Measurements from ENCODE around the gene MEIS1.

MEIS1 gene

DNA sequence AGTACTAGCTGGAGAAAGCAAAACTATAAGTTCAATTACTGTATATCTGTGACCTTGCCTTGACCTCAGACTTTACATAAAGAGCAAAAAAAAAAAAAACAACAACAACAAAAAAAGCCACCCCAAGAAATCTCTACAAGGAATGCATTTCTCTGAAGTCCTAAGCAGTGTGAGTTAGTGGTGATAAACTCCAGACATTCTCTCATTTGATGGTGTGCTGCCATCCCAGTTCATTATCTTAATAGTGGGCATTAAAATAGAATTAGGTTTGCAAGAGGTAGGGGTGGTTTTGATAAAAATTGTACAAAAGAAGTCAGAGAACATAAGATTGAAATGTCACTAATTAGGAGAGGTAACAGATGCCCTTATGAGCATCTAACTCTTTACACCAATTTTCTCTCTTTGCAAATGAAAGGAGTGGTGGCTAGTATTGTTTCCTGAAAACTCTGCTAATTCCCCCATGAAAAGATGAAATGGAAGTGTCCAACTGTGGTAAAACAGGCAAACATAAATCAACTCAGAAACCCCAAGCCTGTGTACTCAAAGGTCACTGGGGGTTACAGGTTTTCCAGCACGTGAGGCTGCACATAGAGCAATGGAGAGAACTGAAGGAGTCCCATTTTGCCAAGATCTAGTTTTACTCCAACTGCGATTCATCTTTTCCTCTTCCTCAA lies 131.9 kb downstream of the MEIS1 start:
- peak; percentile 20 for DNase-seq (ENCODE audit: low read depth, low spot score)

DNA sequence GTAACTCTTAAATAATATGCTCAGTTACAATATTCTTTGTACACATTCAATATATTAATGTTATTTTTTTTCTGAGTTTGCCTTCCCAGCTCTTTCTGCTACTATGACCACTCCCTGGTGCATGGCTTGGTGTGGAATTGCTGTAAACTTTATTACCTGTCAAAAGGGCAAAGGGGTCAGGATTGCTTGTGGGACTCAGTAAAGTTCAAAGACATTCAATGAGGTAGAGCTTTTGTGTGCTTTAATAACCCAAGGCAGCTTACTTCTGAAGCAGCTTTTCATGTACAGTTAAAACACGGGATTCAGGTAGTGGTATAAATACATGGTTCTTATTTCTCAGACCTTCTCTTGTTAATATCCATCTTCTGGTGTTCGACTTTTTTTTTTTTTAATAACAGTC lies 132.8 kb downstream of the MEIS1 start:
- no peak for DNase-seq (ENCODE audit: low read depth, low spot score)

GRCh38 chr2:66568650-66569300 lies 133.8 kb downstream of the MEIS1 start:
- DNase-seq (ENCODE audit: low read depth, low spot score), result no peak

GRCh38 chr2:66569321-66569851 lies 134.5 kb downstream of the MEIS1 start:
- peak; percentile 44 for DNase-seq (ENCODE audit: low read depth, low spot score)

GRCh38 chr2:66569974-66570373 lies 135.0 kb downstream of the MEIS1 start:
- DNase-seq (ENCODE audit: low read depth, low spot score), result no peak

DNA sequence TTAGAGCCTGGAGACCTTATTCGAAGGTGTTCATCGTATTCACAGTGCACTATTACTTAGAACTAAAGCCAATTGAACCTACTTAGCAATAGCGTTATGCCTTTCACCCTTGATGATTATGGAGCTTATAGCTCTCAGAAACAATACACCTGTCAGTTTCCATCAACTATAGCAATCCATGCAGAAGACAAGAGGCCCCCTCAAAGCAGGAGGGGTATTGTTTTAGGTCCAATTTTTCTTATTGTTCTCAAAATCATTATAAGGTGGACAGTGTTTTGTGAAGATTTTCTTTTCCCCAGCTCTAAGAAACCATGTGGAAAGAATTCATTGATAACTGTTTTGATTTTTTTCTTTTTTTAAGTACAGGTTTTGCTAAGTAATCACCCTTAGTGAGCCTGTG lies 135.5 kb downstream of the MEIS1 start:
- DNase-seq (ENCODE audit: low read depth, low spot score), result no peak

DNA sequence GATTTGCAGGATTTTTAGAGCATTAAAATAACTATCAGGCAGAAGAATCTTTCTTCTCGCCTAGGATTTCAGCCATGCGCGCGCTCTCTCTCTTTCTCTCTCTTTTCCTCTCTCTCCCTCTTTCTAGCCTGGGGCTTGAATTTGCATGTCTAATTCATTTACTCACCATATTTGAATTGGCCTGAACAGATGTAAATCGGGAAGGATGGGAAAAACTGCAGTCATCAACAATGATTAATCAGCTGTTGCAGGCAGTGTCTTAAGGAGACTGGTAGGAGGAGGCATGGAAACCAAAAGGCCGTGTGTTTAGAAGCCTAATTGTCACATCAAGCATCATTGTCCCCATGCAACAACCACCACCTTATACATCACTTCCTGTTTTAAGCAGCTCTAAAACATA lies 137.0 kb downstream of the MEIS1 start:
- no peak for DNase-seq (ENCODE audit: low read depth, low spot score)

DNA sequence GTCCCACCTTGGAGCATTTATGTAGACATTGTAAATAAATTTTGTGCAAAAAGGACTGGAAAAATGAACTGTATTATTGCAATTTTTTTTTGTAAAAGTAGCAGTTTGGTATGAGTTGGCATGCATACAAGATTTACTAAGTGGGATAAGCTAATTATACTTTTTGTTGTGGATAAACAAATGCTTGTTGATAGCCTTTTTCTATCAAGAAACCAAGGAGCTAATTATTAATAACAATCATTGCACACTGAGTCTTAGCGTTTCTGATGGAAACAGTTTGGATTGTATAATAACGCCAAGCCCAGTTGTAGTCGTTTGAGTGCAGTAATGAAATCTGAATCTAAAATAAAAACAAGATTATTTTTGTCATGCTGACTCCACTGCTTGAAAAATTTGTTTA lies 137.5 kb downstream of the MEIS1 start:
- DNase-seq (ENCODE audit: low read depth, low spot score), result no peak

DNA sequence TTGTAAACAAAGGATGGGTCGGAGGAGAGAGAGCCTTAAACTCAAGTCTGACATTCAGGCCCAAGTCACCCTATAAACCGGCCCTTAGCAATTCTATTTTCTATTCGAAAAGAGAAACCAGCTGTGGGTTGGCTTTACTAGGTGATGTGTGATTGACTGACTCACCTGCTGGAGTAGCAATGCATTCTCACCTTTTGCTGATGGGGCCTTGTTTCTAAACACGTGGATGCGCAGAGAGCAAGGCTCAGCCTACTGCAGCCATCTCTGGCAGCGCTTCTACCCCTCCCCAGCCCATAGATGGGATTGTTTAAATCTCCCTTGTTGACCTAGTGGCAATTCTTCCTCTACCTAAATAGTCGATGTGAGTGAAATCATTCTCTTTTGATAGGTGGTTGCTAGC lies 138.5 kb downstream of the MEIS1 start:
- peak; percentile 62 for DNase-seq (ENCODE audit: low read depth, low spot score)

GRCh38 chr2:66573821-66574233 lies 138.9 kb downstream of the MEIS1 start:
- peak; percentile 54 for DNase-seq (ENCODE audit: low read depth, low spot score)

GRCh38 chr2:66574701-66575624 lies 140.0 kb downstream of the MEIS1 start:
- peak; percentile 85 for DNase-seq (ENCODE audit: low read depth, low spot score)

- no peak for DNase-seq (ENCODE audit: low read depth, low spot score)
These were observed 140.8 kb downstream of the MEIS1 start for GRCh38 chr2:66575625-66576310.

GRCh38 chr2:66576311-66576560 lies 141.3 kb downstream of the MEIS1 start:
- no peak for DNase-seq (ENCODE audit: low read depth, low spot score)

- peak; percentile 52 for DNase-seq (ENCODE audit: low read depth, low spot score)
These were observed 141.8 kb downstream of the MEIS1 start for GRCh38 chr2:66576561-66577320.

DNA sequence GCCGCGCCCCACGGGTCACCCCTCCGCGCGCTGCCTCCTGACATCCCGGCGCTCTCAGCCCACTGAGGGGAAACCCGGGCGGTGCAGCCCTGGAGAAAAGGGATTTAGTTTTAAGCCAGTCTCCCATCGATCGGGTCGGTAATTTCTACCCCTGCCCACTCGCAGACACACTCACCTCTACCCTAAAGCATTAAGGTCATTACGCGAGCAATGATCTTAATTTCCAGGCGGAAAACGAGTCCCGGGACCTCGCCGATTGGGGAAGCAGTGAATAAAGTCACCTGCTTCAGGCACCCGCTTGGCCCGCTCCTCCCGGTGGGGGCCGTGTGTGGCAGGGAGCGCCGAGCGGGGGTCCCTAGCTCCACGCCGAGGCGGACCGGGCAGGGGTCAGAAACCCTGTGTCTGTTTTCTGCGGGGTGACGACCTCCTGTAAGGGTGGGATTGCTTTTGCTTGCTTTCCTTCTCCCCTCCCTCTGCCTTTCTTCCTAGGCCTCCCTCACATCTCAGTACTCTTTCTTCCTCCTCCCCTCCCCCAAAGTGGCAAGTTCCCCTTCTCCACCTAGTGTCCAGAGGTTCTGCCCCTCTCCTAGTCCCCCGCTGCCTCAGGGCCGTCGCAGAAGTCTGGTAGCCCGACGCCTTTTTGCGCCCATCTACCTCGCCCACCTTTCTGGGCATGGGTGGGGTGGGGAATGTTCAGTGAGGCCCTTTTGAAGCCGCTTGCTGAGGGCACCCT lies 142.6 kb downstream of the MEIS1 start:
- peak; percentile 63 for DNase-seq (ENCODE audit: low read depth, low spot score)

GRCh38 chr2:66578054-66578686 lies 143.2 kb downstream of the MEIS1 start:
- DNase-seq (ENCODE audit: low read depth, low spot score), result peak; percentile 39

DNA sequence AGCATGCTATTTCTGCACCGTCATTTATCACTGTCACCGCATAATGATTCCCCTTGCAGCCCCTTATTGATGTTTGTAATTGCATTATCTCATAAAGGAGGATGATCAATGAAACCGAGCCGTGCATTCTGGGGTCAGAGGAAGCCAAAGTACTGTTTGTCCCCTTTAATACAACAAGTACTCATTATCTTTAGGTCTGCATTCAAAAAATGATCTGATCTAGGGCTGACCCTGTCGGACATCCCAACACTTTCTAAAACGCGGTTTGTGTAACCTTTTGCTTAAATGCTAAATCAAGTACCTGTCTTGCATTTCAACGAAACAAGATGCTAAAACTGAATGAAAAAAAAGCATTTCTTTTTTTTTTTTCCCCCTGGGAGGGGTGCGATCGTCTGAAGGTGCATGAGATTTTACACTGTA lies 143.8 kb downstream of the MEIS1 start:
- DNase-seq (ENCODE audit: low read depth, low spot score), result peak; percentile 13

DNA sequence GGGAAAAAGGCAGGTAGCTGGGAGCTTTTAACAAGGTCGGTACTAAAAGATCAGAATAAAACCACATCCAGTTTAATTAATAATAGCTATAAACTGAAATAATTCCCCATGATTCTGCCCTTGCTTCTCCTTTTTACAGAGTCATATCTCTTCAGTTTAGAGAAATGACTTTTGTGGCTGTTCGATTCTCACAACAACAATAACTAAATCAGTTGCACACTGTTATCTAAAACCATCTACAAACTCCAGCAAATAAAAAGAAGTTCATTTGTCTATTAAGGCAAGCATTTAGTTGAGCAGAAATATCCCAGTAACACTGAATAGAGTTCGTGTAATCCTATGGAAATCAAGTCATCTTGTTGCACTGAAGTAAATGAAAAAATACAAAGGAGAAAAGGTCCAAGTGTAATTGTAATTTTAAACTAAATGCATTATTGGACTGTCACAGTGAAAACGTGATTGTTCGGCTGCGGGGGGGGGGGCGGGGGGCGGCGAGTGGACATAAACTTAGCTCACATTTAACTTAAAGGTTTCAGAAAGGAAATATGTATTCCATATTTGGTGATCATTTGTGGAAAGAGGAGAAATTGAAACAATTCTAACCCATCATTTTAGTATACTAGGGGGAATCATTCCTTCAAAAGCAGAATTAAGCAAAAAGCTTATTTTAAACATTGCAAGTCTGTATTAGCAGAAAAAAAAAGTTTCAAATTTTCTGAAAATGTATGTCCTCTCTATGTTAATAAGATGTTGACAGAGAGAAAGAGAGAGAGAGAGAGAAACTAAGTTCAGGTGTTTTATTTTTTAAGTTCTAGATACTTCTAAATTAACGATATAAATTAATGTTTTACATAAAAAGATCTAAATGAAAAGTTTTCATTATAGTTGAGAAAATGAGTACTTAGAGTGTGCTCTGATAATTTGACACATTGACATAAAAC lies 144.5 kb downstream of the MEIS1 start:
- no peak for DNase-seq (ENCODE audit: low read depth, low spot score)

Data from ELF-1 (cell line).